Measurements from ENCODE around the gene PACRG. TPM values are rescaled to one million over a fixed set of nuclear protein-coding genes. Genes with fewer than 3 reads are reported as not detected.

PACRG gene
- total RNA-seq, 2 experiments from 2014 or later: 0.66 to 0.81 TPM

DNA sequence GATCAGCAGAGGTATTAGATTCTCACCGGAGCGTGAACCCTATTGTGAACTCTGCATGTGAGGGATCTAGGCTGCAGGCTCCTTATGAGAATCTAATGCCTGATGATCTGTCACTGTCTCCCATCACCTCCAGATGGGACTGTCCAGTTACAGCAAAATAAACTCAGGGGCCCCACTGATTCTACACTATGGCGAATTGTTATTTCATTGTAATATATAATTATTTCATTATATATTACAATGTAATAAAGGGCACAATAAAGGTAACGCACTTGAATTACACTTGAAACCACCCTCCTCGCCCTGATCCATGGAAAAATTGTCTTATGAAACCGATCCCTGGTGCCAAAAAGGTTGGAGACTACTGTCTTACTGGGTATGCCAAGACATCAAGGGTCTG, 18.8 kb upstream of the PACRG start:
- H3K36me3 Mint-ChIP-seq (ENCODE audit: low read depth): peaks cover 4% of the 10 kb centered on the region
- Histone ChIP-seq H3K9me3 (ENCODE audit: control insufficient read depth in 1 of 2, insufficient read depth in 1 of 2, low read length in 2 of 2) (no peaks in the 10 kb centered on the region), H3K27ac (ENCODE audit: low read depth in 1 of 2, low read length in 2 of 2) (no peak overlapping the region), H3K4me1 (ENCODE audit: insufficient read depth, low read length) (no peaks in the 10 kb centered on the region), H3K4me3 (ENCODE audit: low read length) (no peak overlapping the region), H3K27me3 (ENCODE audit: control insufficient read depth in 1 of 2, insufficient read depth in 2 of 2, low read length in 2 of 2) (no peaks in the 10 kb centered on the region), H3K36me3 (ENCODE audit: insufficient read depth, low read length) (no peaks in the 10 kb centered on the region)
- no peak overlapping the region for H3K27ac Mint-ChIP-seq
- no peak overlapping the region for H3K4me3 Mint-ChIP-seq
- CTCF ChIA-PET: no interaction called here
- DNase-seq: no peak
- no peaks in the 10 kb centered on the region for H3K9me3 Mint-ChIP-seq
- no peak for ATAC-seq (ENCODE audit: poor library complexity)
- intact Hi-C loops (cut with DNase I, micrococcal nuclease): no loop called here
- no peaks in the 10 kb centered on the region for H3K27me3 Mint-ChIP-seq
- POLR2A ChIA-PET: no interaction called here
- H3K4me1 Mint-ChIP-seq (ENCODE audit: low read depth): no peaks in the 10 kb centered on the region
- TF ChIP-seq, protein P1, sequence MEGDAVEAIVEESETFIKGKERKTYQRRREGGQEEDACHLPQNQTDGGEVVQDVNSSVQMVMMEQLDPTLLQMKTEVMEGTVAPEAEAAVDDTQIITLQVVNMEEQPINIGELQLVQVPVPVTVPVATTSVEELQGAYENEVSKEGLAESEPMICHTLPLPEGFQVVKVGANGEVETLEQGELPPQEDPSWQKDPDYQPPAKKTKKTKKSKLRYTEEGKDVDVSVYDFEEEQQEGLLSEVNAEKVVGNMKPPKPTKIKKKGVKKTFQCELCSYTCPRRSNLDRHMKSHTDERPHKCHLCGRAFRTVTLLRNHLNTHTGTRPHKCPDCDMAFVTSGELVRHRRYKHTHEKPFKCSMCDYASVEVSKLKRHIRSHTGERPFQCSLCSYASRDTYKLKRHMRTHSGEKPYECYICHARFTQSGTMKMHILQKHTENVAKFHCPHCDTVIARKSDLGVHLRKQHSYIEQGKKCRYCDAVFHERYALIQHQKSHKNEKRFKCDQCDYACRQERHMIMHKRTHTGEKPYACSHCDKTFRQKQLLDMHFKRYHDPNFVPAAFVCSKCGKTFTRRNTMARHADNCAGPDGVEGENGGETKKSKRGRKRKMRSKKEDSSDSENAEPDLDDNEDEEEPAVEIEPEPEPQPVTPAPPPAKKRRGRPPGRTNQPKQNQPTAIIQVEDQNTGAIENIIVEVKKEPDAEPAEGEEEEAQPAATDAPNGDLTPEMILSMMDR (IDR thresholded peaks at IDR 0.05): no peak

DNA sequence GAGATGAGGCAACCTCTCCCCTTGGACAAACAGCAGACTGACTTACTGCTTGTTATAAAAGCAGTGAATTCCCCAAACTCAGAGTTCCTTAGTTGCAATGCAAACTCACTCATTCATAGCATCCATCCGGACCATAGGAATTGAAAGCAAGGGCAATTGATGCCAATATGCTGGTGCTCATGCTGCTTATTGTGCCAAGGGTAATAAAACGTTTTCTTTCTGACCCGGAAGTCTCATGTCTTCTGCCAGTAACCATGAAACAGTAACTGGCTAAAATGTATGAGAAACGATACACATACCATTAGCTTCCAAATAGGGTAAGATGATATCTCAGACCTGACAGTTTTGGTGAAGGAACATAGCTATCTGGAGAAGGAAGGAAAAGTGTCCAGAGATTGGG, 18.3 kb upstream of the PACRG start:
- Histone ChIP-seq H3K27me3 (ENCODE audit: control insufficient read depth in 1 of 2, insufficient read depth in 2 of 2, low read length in 2 of 2) (no peaks in the 10 kb centered on the region), H3K27ac (ENCODE audit: low read depth in 1 of 2, low read length in 2 of 2) (no peak overlapping the region), H3K4me3 (ENCODE audit: low read length) (no peak overlapping the region), H3K36me3 (ENCODE audit: insufficient read depth, low read length) (no peaks in the 10 kb centered on the region), H3K4me1 (ENCODE audit: insufficient read depth, low read length) (no peaks in the 10 kb centered on the region), H3K9me3 (ENCODE audit: control insufficient read depth in 1 of 2, insufficient read depth in 1 of 2, low read length in 2 of 2) (no peaks in the 10 kb centered on the region)
- ChIA-PET CTCF (no interaction called here), POLR2A (no interaction called here)
- Mint-ChIP-seq H3K27ac (no peak overlapping the region), H3K36me3 (ENCODE audit: low read depth) (peaks cover 4% of the 10 kb centered on the region), H3K4me1 (ENCODE audit: low read depth) (no peaks in the 10 kb centered on the region), H3K4me3 (no peak overlapping the region), H3K9me3 (no peaks in the 10 kb centered on the region), H3K27me3 (no peaks in the 10 kb centered on the region)
- DNase-seq (no peak), ATAC-seq (ENCODE audit: poor library complexity) (no peak)
- intact Hi-C loops (cut with DNase I, micrococcal nuclease): no loop called here
- TF ChIP-seq, protein P1 (IDR thresholded peaks at IDR 0.05): no peak

DNA sequence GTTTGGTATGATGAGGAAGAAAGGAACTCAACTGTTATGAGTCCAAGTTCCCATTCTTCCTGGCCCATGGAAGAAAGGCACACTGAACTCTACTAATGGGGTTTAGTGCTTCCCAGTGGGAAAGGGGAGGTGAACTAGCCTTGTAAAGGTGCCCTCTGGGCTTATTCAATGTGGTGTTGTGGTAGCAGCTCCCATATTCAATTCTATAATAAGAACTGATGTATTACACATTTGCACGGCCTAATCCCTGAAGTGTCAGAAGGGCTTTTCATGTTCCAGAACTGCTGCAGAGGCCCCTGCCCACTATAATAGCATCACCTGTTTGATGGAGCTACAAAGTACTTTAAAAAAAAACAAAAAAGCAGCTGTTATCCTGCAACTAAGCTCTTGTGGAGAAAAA, 17.4 kb upstream of the PACRG start:
- no peak overlapping the region for H3K4me3 Mint-ChIP-seq
- ChIA-PET POLR2A (no interaction called here), CTCF (no interaction called here)
- H3K4me1 ChIP-seq (ENCODE audit: insufficient read depth, low read length): no peaks in the 10 kb centered on the region
- peaks cover 4% of the 10 kb centered on the region for H3K36me3 Mint-ChIP-seq (ENCODE audit: low read depth)
- no peak overlapping the region for H3K4me3 ChIP-seq (ENCODE audit: low read length)
- H3K9me3 Mint-ChIP-seq: no peaks in the 10 kb centered on the region
- DNase-seq (no peak), ATAC-seq (ENCODE audit: poor library complexity) (no peak)
- no peak overlapping the region for H3K27ac Mint-ChIP-seq
- intact Hi-C loops (cut with DNase I, micrococcal nuclease): no loop called here
- H3K4me1 Mint-ChIP-seq (ENCODE audit: low read depth): no peaks in the 10 kb centered on the region
- H3K27me3 ChIP-seq (ENCODE audit: control insufficient read depth in 1 of 2, insufficient read depth in 2 of 2, low read length in 2 of 2): no peaks in the 10 kb centered on the region
- no peak overlapping the region for H3K27ac ChIP-seq (ENCODE audit: low read depth in 1 of 2, low read length in 2 of 2)
- no peaks in the 10 kb centered on the region for H3K27me3 Mint-ChIP-seq
- H3K9me3 ChIP-seq (ENCODE audit: control insufficient read depth in 1 of 2, insufficient read depth in 1 of 2, low read length in 2 of 2): no peaks in the 10 kb centered on the region
- H3K36me3 ChIP-seq (ENCODE audit: insufficient read depth, low read length): no peaks in the 10 kb centered on the region
- TF ChIP-seq, protein P1 (IDR thresholded peaks at IDR 0.05): no peak
